WTC11 (cell line): ENCODE data around the gene ADAMTS19.

Experiments used
- CREB1 ChIP-seq: sonication (generic); formaldehyde crosslinking; IDR thresholded peaks from 2 replicates; pipeline ENCODE4 v1.8.0; 2023; ENCODE audit warnings: mild to moderate bottlenecking, missing genetic modification reagents
- CTCF ChIP-seq: fragments of 200-600 bp; IDR thresholded peaks from 2 replicates; pipeline ENCODE4 v1.8.0; 2022; ENCODE audit warnings: antibody characterized with exemption
- ETV6 ChIP-seq: sonication (generic); formaldehyde crosslinking; IDR thresholded peaks from 2 replicates; pipeline ENCODE4 v1.8.1; 2022; ENCODE audit warnings: mild to moderate bottlenecking, missing genetic modification reagents
- FOXK1 ChIP-seq: sonication (generic); formaldehyde crosslinking; IDR thresholded peaks from 2 replicates; pipeline ENCODE4 v1.8.0; 2022; ENCODE audit warnings: mild to moderate bottlenecking, moderate library complexity, missing genetic modification reagents
- FOXP4 ChIP-seq: sonication (generic); formaldehyde crosslinking; IDR thresholded peaks from 2 replicates; pipeline ENCODE4 v1.8.0; 2022; ENCODE audit warnings: mild to moderate bottlenecking, missing genetic modification reagents
- JAZF1 ChIP-seq: fragments of 250-450 bp; sonication (Bioruptor Pico); IDR thresholded peaks from 2 replicates; pipeline ENCODE4 v1.9.0; 2021; ENCODE audit warnings: moderate library complexity, mild to moderate bottlenecking, inconsistent platforms
- MAX ChIP-seq: sonication (generic); formaldehyde crosslinking; IDR thresholded peaks from 2 replicates; pipeline ENCODE4 v1.8.0; 2022; ENCODE audit warnings: mild to moderate bottlenecking, missing genetic modification reagents
- NFYB ChIP-seq: sonication (generic); formaldehyde crosslinking; conservative IDR thresholded peaks from 2 replicates; pipeline ENCODE4 v1.8.0; 2022; ENCODE audit warnings: low read depth, missing genetic modification reagents
- NR3C1 ChIP-seq: sonication (generic); formaldehyde crosslinking; conservative IDR thresholded peaks from 2 replicates; pipeline ENCODE4 v1.8.1; 2023; ENCODE audit warnings: low read depth, mild to moderate bottlenecking, missing genetic modification reagents
- PRDM15 ChIP-seq: sonication (generic); formaldehyde crosslinking; IDR thresholded peaks from 2 replicates; pipeline ENCODE4 v1.8.0; 2022; ENCODE audit warnings: missing genetic modification reagents
- SP1 ChIP-seq: sonication (generic); formaldehyde crosslinking; conservative IDR thresholded peaks from 2 replicates; pipeline ENCODE4 v1.8.1; 2022; ENCODE audit warnings: missing genetic modification reagents
- TP53 ChIP-seq: sonication (generic); formaldehyde crosslinking; IDR thresholded peaks from 2 replicates; pipeline ENCODE4 v1.8.1; 2023; ENCODE audit warnings: mild to moderate bottlenecking, missing genetic modification reagents
- ZNF512 ChIP-seq: sonication (generic); formaldehyde crosslinking; IDR thresholded peaks from 2 replicates; pipeline ENCODE4 v1.8.1; 2022; ENCODE audit warnings: missing genetic modification reagents, borderline replicate concordance

- TF ChIP-seq ZNF512 (CRISPR knock-in tag) (no peak), SP1 (no peak), CTCF (no peak), NFYB (no peak), FOXK1 (no peak), NR3C1 (CRISPR knock-in tag) (no peak), TP53 (CRISPR knock-in tag) (no peak), CREB1 (CRISPR knock-in tag) (no peak), FOXP4 (no peak), ETV6 (CRISPR knock-in tag) (no peak), MAX (CRISPR knock-in tag) (no peak), PRDM15 (CRISPR knock-in tag) (no peak), JAZF1 (CRISPR knock-in tag) (no peak)
Measured at GRCh38 chr5:129698661-129699060, 238.6 kb downstream of the ADAMTS19 start.
